CD4-positive, alpha-beta T cell treated with Interleukin-12 subunit alpha and Interleukin-12 subunit beta, for 1 hour (primary cell): Measurements from ENCODE around the gene ELP2.
"Not testable (repeated sequence)": the region's sequence is repeated elsewhere in the genome, so short reads cannot be mapped to it uniquely, and the experiment has no call there.

Experiments used
- DNase-seq: peaks from one replicate; pipeline ENCODE4 v3.0.0-alpha.2; 2020

ELP2 gene

DNA sequence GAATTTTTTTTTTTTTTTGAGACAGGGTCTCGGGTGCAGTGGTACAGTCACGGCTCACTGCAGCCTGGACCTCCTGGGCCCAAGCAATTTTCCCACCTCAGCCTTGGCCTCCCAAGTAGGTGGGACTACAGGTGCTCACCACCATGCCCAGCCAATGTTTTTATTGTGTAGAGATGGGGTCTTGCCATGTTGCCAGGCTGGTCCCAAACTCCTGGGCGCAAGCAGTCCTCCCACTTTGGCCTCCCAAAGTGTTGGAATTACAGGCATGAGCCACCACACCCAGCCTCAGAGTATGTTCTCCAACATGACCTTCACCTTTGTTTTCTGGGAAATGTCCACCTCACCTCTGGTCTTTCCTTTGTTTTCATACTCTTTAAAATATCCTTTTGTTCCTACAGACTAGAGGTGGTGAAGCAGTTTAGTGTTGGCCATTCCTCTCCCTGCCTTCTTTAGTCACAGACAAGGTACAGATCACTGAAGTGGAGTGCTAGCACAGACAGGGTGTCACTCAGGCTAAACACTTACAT lies 38.1 kb downstream of the ELP2 start:
- DNase-seq: no peak

DNA sequence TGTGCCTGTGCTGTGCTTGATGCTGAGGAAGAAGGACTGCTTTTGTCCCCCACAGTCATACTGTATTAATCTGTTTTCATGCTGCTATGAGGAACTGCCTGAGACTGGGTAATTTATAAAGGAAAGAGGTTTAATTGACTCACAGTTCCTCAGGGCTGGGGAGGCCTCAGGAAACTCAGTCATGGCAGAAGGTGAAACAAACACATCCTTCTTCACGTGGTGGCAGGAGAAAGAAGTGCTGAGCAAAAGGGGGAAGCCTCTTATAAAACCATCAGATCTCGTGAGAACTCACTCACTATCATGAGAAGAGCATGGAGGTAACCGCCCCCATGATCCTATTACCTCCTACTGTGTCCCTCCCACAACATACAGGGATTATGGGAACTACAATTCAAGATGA lies 38.6 kb downstream of the ELP2 start:
- DNase-seq: not testable (repeated sequence)

DNA sequence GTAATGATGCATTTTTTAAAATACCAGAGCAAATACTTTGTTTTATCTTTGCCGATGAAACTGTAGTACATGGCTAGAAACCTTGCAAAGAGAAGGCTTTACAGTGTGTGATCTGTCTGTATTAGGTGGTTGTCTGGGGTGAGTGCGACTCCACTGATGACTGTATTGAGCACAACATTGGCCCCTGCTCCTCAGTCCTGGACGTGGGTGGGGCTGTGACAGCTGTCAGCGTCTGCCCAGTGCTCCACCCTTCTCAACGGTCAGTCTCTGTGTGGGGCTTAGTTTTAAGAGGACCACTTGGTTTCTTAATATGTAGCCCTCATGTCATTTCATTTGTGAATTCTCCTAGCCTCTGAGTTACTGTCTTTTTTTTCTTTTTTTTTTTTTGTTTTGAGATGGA lies 40.2 kb downstream of the ELP2 start:
- no peak for DNase-seq

DNA sequence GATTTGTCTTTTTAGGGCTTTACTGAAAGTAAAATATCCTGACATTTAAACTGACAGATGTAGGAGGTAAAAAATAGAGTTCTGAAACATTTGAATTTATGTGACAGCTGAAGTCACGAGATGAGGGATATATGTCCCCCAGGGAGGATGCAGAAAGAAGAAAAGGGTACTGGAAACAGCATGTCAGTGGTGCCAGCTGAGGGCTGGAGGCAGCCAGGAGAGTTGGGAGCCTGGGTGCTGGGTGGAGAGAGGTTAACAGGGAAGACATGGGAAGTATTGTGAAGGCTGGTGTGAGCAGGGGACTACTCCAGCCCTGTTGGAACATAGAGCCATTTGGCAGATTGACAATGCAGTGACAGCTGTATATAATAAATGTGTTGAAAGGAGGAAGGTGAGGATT lies 45.8 kb downstream of the ELP2 start:
- DNase-seq: no peak

DNA sequence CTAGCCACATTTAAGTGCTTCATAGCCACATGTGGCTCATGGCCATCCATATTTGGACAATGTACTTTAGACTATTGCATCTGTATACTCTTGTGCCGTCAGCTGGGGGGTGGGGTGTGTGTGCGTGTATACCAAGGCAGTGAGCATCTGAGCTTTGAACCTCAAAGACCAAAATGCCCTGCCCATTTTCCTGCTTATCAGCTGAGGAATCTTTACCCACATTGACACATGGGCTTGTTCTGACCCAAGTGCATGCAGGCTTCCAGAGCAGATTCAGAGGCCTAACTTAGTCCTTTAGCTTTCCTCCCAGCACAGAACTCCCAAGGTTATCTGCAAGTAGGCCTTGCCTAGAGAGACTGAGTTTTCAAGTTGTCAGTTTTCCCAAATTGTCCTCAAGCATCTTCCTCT lies 46.5 kb downstream of the ELP2 start:
- no peak for DNase-seq

DNA sequence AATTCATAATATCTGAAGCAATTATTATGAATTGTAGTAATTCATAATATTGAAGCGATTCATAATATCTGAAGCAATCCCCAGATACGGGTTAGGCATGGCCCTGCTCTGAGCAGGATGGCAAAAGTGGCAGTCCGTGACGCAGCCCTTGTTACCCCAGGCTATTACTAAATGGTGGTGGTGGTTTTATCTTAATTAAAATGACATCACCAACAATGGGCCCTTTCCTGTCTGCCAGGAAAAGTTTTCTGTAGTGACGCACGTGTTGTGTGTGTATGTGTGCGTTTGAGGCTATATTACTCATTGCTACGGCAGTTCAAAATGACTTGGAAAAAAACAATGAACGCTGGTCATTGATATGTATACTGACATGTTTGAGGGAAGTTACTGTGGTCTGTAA lies 47.0 kb downstream of the ELP2 start:
- no peak for DNase-seq

DNA sequence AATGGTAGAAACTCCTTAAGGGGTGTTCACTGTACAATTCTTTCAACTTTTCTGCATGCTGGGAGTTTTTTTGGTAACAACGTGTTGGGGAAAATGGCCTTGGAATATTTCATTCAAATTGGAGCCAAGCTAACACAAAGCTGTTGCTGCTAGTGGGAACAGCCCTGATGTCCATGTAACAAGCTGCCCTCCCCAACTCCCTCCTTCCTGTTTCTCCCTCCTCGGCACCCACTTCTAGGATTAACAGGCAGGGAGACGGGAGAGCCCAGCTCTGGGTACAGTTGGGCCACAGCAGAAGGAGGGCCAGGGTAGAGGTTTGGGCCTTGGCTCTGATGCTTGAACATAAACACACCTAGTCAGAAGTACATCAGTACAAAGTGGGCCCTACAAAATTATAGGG lies 48.2 kb downstream of the ELP2 start:
- no peak for DNase-seq

DNA sequence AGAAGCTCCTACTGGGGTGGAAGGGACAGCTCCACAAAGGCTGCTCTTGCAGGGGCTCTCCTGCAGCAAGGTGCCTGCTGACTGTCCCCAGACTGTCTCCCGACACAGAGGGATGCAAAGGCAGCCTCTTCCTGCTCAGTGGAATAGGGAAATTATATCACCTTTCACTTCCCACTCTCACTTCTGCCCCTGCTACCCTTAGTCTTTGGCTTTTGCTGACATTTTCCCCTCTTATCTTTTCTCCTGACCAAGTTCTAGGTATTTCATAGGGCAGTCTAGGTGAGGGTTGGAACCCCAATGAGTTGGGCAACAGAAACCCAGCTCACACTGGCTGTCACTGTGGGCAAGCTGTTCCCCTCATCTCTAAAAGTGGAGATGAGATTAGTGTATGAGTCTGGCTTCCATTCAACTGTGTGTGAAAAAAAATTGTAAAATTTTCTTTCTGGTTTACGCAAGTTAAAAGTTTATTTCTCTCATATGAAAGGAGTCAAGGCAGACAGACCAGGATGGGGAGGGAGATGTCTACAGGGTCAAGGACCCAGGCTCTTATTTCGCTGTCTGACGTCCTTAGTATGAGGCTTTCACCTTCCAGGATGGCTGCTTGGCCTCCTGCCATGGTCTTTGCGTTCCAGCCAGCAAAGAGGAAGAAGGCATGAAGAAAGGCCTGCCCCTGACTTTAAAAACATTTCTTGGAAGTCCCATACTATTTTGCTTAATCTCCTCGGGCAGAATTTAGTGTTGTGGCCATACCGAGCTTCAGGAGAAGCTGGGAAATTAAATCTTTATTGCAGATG lies 50.1 kb downstream of the ELP2 start:
- DNase-seq: no peak

DNA sequence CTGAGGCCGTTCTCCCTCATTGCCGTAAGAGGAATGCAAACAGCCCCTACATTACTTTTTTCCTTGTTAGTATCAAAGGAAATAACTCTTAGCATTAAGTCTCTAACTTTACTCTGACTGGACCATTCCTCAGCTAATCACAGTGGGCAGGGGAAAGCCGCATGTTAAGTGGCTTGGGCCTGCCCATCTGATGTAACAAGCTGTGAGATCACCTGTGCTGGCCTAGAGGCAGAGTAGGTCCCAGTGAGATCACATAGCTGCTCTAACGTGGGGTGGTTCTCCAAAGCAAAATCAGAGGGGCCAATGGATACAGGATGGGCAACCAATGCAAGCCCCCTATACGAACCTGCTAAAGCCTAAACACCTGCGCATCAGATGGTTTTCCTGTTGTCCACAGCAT lies 51.7 kb downstream of the ELP2 start:
- DNase-seq: no peak

DNA sequence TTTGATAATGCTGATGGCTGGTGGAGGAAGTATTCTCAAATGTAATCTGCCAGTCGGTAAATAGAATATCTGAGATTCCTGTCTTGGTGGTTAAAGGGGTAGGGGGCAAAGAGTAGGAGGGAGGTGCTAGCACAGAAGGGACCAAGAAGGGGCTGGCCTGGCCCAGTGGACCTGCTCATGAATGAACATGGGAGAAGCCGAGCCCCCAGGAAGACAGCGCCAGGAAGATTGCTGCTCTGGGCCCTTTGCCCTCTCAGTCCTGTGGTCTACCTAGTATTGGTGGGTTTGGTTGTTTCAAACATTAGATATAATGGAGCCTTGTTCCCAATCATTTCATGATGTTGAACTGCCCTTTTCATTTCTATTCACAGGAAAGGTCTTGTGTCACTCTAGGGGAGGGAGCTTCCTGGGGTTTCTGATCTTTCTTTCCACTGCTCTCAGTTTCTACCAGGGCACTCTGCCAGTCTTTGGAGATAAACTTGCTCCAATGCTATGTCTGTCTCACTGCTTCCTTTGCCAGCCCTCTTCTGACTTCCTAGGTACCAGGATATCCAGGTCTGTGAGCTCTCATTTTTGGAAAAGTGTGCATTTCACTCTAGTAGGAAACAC lies 52.3 kb downstream of the ELP2 start:
- DNase-seq: no peak

DNA sequence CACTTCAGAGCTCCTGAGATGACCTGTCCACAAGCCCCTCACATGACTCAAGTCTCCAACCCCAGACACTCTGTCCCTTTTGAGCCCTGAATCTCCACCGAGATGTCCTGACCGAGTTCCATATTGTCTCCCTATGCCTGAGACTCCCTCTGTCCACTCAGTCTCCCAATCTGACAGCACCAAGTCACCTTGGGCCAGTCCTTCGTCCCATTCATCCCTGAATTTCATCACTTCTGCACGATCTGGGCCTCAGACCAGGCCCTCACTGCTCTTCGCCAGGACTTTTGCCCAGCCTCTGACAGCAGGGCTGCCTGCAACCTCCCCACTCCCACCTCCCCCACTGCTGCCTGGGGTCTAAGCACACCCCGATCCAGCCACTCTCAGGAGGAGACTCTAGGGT lies 53.3 kb downstream of the ELP2 start:
- DNase-seq: no peak

DNA sequence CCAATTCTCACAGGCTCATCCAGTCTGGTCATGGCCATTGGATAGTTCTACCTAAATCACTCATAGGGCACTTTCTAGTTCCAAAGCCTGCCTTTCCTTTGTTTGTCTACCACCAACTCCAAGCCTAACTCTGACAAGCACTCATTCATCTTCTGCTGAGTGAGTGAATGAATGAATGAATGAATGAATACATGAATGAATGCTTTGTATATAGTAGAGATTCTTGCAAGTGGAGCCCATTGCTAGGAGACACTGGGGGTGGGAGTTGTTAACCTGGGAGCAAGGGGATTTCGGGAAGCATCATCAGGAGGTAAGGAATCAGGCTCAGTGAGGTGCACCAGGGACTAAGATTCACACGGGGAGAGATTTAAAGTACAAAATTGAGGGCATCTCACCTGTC lies 54.3 kb downstream of the ELP2 start:
- DNase-seq: no peak

DNA sequence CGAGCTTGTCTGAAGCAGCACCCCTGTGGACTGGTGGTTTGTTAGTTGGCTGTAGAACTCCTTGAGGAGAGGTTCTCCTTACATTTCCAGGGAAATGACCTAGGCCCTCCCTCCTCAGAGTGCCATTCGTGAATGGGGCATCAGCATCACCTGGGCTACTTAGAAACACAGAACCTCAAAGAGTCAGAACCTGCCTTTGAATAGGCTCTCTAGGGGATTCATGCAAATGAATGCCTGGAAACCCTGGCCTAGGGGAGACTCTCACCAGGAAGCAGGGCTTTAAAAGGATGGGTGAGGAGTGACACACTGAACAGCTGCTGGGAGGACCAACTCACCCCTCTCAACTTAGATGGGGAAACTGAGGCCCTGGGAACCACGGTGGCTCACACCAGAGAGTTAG lies 55.5 kb downstream of the ELP2 start:
- no peak for DNase-seq

DNA sequence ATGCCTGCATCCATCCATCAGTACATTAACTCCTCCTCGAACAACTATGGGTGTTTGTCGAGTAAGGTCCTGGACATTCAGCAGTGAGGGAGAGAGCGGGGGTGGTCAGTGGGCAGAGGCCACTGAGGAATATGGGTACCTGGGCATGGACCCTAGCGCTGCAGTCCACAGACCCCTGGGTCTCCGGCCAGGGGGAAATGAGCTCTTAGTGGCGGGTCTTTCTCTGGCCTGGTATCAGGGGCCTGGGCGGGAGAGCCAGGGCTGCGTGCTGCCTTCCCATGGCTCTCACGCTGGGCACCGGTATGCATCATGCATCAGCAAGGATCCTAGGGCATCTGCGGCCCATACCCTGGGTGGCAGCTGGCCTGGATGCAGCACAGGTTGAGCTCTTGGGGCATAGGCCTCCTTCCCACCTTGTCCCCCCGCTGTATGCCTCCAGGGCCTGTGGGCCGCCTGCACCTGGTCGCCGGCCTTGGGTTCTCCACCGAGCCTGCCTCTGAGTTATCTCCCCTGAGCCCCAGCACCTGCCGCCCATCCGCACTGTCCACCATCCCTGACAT lies 56.3 kb downstream of the ELP2 start:
- no peak for DNase-seq

DNA sequence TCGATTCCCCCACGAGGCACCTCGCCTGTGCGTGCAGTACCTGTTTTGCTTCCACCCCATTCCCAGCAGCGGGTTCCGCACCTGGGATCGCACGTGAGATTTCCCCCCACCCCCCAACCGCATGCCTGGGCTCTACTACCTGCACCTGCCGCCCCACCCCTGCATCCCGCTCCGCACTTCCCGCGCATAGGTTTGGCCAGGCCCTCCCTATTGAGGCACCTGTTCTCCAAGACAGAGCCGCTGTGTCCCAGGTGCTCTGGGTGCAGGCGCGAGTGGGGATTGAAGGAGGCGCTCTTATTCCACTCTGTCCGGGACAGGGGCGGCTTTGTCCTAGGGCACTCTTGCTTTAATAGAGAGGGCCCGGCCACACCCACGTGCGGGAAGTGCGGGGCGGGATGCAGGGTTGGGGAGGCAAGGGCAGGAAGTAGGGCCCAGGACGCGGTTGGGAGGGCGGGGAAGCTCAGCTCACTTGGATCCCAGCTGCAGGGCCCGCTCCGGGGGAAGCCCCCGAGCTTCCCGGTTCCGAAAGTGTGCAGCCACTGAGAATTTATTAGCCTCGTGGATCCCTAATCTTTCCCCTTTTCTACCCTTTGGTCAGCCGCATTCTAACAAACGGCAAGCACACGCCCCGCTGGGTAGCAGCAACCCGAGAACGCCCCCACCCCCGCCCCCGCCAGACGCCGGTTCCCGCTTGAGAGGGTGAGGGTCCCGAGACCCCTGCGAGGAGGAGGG lies 56.9 kb downstream of the ELP2 start:
- no peak for DNase-seq

DNA sequence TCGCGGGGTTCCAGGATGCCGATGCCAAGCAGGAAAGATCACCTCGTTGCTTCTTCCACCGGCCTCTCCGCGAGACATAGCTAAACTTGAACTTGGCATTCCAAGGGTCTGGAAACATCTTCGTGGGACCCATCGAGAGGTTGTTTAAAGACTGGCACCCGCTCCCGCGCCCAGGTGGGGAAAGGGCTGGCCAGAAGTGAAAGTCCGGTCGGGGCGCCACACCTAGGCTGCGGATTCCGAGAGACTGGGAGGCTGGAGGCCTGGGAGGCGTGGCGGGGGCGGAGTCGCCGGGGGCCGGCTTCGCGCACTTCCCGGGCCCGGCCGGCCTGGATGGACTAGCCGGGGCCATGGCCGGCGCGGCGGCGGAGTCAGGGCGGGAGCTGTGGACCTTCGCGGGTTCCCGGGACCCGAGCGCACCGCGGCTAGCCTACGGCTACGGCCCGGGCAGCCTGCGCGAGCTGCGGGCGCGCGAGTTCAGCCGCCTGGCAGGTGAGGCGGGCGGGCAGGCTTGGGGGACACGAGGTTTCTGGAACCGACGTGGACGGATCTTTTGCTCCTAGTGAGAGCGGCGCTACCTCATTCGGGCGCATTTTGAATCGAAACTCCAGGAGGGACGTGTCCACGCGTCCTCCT lies 57.6 kb downstream of the ELP2 start, which contains the start of gene MOCOS:
TSS of gene MOCOS (plus strand) at position 305 of the 633 bp plus-strand sequence. CDS start at position 348, 43 bp downstream.
- peak; percentile 28 for DNase-seq

DNA sequence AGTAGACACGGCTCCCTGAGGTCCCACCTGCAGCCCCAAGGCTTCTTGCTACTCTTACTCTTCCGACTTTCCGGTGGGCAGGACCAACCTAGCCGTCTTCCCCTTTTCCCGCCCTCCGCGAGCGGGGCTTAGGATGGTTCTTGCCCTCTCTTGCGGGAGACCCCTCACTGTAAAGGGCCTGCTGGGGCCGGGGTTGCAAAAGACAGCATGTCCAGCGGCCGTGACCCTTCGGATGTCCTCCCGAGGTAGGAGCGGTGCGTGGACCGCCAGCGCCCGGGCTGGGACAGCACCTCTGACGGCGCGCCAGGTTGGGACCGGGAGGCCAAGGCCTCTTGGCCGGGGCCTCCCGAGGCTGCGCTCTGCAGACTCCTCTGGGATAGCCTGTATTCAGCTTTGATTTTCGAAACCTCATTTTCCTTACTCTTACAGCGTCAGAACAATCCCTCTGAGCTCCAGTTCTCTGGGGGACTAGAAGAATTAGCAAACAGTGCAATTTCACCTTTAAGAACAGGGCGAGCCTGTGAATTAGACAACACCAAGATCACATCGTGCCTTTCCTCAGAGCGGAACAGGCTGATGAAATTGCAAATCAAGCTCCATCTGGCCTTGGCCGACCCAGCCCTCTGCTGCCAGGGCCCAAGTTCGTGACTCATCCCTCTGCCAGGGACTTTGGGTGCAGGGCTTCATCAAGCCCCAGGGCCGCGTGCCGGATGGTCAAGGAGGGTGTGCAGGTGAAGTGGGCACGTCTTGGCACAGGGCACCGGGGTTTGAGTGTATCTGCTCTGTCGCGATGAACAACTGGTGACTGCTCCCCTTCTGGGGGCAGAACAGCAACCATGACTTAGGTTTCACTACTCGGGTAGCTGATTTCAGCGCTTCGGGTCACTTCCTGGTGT lies 58.4 kb downstream of the ELP2 start:
- no peak for DNase-seq

DNA sequence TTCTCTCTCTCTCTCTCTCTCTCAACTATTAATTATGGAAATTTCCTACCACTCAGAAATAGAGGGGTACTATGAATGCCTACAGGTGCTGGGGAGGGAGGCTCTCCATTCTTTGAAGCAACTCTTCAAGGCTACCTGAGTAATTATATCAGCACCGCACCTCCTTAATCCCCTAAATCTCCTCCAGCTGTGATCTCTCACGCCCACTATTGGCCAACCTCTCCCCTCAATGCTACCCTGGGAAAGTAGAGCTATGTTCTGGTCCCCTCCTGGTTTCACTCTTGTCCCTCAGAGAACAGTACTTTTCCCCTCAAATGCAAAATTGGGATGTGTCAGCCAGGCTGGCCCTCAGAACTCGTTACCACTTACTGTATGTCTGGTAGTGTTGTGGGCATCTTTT lies 59.2 kb downstream of the ELP2 start:
- no peak for DNase-seq

DNA sequence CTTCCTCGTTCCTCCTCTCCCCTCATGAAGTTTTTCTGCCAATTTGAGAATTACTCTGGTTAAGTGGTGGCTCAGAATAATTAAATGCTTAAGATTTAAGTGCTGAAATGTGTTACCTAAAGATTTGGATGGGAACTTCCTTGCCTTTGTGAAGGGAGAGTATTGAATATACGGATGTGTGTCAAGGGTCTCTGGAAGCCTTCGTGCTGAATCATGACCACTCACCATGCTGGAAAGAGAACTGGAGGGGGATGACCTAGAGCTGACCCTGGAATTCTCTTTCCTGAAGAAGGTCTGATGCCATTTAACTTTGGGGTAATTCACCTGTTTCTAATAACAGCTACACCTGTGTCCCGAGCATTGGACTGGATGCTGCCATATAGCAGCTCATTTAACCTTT lies 59.8 kb downstream of the ELP2 start:
- no peak for DNase-seq

DNA sequence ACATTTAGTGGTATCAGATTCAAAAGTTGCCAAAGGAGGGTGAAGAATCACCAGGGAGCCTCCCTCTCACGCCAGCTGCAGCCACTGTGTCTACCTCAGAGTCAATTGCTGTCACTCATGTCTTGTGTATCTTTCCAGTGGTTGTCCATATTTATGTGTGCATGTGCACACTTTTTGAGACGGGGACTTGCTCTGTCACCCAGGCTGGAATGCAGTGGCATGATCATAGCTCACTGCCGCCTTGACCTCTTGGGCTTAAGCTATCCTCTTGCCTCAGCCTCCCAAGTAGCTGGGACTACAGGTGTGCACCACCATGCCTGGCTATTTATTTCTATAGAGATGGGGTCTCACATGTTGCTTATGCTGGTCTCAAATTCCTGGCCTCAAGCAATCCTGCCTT lies 61.6 kb downstream of the ELP2 start:
- no peak for DNase-seq

DNA sequence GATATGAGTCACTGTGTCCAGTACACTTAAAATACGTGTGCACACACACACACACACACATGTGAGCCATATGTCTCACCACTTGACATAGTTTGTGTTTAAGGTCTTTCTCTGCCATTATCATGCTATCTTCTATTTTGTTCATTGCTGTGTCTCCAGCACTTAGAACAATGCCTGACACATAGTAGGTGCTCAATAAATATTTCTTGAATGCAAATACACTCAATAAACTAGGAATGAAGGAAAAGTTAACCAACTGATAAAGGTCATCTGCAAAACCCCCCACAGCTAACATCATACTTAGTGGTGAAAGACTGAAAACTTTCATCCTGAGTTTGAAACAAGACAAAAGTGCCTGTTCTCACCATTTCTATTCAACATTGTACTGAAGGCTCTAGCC lies 62.0 kb downstream of the ELP2 start:
- DNase-seq: no peak
